Sciatic nerve (tissue), 2 donors: ENCODE results near the gene NYNRIN. TPM values are rescaled to one million over a fixed set of nuclear protein-coding genes. Genes with fewer than 3 reads are reported as not detected.
"Not testable (repeated sequence)": the region's sequence is repeated elsewhere in the genome, so short reads cannot be mapped to it uniquely, and the experiment has no call there.

Experiments used
- ATAC-seq: fragments of 200-7000 bp; cut with Tn5 transposase; one replicate; pipeline ENCODE4 v1.9.1; 2020; ENCODE audit warnings: mild to moderate bottlenecking, moderate library complexity
- DNase-seq: peaks from one replicate; pipeline ENCODE4 v3.0.0-alpha.2; 2020; ENCODE audit warnings: low spot score
- intact Hi-C: fragments of 100-400 bp; cut with DNase I; formaldehyde crosslinking; loops from one replicate; pipeline ENCODE4 v1.14.2; 2022
- total RNA-seq: library from RNA; stranded (reverse); fragmentation: NEBNext Ultra II Directional; extraction: Animal tissue kit (Norgen Biotek cat#: 25700); gene quantifications from one replicate; pipeline ENCODE4 v1.2.1, GENCODE V29; 2021
- donor health status: DM: no; HTN: no; CAD: no.
- donor health status: DM: no; HTN: no; CAD: no.

The NYNRIN gene
- total RNA-seq, 1 donor from 2014 or later = 20.0 TPM

DNA sequence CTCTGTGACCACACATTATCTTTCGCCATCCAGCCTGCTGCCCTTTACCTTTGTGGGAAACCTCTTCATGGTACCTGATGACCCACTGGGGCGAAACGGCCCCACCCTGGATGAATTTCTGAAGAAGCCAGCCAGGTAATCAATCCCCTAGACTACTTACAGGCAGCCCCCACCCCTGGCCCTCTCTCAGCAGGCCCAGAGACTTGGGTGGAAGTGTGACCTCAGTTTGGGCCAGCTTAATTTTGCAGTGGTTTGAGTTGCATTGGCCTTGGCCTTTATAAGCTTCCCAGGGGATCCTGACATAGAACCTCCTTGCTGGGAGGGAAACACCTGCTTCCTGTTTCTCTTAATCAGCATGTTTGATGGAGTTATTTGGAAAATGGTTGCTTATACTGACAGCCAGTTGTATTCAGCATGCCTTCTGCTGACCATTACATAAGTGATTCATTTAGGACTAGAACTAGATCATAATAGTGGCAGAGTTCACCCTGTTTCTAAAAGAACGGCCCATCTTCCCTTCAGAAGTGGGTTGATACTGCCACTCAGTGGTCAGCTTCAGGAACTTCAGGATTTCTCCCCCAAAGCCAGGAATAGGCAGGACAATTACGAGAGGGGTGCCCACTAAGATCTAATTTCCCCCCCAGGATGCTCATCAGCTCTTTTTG lies 37.7 kb downstream of the NYNRIN start:
- ATAC-seq (peak; percentile 55), DNase-seq (peak; percentile 56)
- intact Hi-C loops = loop anchor here (5.0 to 10.0 kb wide), 2 partner anchors 192 to 1851 kb away; partner anchors contain the start of gene TINF2

DNA sequence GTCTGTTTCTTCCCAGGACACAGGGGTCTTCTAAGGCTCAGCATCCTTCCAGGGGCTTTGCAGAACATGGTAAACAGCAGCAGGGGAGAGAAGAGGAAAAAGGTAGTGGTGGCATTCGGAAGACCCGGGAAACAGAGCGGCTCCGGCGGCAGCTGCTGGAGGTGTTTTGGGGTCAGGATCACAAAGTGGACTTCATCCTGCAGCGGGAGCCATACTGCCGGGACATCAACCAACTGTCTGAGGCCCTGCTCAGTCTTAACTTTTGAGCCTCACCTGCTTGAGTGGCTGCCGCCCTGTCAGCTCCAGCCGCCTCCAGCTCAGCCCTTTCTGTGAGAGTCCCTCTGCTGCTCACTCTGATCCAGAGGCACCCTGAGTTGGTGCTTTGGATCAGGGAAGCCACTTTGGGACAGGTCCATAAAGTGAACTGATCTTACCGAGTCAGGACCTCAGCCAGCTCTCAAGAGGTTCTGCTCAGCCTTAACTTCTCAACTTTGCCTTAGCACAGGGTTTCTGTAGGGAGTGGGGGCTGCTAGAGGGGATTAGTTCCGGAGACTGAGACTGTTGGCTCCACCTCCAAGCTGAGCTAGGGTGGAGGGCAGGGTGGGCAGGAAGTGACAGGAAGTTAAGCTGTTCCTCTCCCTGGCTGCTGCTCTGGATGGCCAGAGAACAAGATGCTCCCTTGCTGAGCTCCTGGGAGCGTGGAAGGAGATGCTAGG lies 38.4 kb downstream of the NYNRIN start:
- DNase-seq (no peak), ATAC-seq (no peak)
- intact Hi-C loops = loop anchor here (5.0 to 10.0 kb wide), 2 partner anchors 192 to 1850 kb away; partner anchors contain the start of gene TINF2

DNA sequence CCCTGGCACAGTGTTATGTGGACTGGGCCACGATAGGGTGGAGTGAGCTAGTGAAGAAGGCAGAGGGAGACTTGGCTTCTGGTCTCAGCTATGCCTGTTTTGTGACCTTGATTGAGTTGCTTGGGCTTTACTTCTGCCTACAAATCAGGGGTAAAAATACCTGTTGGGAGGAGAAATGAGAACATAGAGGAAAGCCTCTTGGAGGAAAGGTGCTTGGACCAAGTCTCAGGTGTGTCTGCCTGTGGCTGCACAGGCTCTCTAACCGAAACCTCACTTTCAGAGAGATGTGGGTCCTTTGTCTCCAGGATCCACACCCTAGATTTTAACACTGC lies 38.9 kb downstream of the NYNRIN start:
- intact Hi-C loops = loop anchor here (5.0 to 10.0 kb wide), 2 partner anchors 193 to 1850 kb away; partner anchors contain the start of gene TINF2
- DNase-seq (no peak), ATAC-seq (no peak)

DNA sequence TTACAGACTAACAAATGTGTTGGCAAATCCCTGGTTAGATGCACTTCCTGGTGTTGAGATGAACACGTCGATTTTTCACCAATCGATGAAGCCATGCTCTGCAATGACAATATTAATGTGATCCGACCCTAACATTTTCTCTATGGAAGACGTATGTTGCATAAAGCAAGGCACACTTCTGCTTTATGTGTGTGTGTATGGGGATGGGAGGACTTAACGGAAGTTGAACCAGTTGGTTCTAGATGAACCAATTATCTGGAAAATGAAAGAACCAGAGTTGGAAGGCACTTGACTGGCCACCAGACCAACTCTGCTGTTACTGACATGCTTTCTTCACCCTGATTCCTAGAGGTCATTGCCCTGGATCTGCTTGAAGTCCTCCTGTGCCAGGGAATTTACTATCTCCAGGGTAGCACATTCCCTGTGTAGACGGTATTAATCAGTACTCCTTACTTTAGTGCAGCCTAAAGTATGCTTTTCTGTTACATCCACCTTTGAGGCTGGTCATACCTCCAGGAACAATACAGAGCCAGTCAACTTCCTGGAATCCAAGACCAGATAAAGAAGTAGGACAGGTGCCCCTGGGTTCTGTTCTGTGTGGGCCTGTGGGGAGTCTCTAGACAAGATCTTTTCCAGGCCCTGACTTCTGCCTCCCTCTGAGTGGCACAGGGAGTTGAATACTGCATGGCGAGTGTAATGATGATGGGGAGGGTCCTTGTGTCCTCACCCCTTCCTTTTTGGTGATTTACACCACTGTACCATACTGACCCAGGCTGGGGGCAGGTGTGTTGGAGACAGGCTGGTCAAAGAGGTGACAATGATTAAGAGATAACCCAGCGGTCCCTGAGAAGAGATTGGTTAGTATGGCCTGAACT lies 39.7 kb downstream of the NYNRIN start:
- DNase-seq (no peak), ATAC-seq (no peak)
- intact Hi-C loops = loop anchor here (5.0 to 10.0 kb wide), 2 partner anchors 194 to 1849 kb away; partner anchors contain the start of gene TINF2

DNA sequence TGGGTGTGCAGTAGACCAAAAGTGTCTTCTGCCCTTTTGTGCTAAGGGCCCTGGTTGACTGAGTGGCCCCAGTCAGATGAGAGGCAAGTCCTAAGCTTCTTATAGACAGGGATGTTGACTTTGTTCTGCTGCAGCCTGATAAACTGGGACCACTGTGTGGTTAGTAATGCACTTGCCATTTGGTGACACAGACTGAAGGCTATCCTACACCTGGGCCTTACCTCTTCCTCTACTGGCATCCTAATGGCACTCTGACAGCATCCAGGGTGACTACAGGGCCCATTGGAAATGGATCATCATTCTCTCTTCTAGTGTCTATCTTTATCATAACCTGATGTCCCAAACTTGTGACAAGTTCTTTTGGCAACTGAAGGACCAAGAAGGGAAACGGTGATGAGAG lies 40.5 kb downstream of the NYNRIN start:
- no peak for ATAC-seq
- no peak for DNase-seq
- intact Hi-C loops = loop anchor here (5.0 to 10.0 kb wide), 2 partner anchors 194 to 1848 kb away; partner anchors contain the start of gene TINF2

DNA sequence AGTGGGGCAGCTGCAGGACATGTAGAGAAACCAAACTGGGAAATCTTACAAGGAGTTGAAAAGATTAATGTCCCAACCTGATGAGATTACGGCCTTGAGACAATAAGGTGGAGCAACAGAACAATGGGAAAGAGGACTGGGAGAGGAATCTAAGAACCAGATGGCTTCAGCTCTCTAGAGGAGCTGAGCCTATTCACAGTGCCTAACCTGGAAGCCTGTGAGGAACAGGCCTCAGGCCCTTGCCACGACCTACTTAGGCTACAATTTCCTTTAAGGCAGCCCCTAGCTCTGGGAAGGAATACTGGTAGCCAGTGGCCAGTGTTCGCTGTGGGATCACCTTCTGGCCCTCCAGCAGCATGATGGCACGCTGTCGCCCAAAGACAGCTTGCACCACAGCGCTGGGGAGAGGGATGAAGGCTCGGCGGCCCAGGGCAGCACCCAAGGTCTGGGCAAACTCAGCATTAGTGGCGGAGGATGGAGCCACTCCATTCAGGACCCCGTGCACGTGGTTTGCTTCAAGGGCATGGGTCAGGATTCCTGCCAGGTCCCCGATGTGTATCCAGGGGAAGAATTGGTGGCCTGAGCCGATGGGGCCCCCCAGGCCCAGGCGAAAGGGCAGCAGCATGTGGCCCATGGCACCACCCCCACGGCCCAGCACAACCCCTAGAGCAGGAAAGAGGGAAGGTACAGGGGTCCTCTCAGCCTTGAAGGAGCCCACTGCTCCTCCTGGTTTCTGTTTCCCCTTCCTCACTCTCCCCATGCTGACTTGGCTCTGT lies 41.2 kb downstream of the NYNRIN start:
- DNase-seq = no peak
- ATAC-seq = no peak
- intact Hi-C loops = loop anchor here (5.0 to 10.0 kb wide), 2 partner anchors 195 to 1847 kb away; partner anchors contain the start of gene TINF2

DNA sequence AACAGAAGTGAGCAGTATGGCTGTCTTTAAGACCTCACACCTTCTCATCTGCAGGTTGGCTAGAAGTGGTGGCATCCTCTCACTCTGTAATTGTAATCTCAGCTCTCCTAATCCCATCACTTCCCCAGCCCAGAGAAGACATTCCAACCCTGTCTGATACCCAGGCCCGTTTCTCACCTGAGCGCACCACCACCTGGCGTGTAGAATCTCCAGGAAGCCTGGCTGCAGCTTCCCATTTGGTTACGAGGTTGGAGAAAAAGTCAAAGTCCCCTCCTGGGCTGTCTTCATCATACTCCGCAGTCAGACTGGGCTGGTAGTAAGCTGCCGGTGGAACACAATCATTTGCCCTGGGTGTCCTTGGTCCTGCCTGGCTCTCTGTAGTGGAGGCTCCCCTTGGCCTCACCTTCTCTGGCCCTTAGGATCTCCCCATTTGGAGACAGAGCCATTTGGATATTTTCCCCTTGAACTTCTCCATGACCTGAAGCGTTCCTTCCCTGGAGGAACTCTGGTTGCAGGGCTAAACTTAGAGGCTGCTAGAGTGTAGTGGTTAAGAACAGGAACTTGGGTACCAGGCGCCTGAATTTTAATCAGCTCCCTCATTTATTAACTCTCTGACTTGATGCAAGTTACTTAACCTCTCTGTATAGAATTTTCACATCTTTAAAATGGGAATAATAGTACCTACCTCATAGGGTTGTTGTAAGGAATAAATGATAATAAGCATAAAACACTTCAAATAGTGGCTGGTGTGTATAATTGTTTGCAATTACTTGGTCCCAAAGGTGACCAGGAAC lies 42.0 kb downstream of the NYNRIN start:
- intact Hi-C loops = no loop called here
- DNase-seq = no peak
- ATAC-seq = no peak

DNA sequence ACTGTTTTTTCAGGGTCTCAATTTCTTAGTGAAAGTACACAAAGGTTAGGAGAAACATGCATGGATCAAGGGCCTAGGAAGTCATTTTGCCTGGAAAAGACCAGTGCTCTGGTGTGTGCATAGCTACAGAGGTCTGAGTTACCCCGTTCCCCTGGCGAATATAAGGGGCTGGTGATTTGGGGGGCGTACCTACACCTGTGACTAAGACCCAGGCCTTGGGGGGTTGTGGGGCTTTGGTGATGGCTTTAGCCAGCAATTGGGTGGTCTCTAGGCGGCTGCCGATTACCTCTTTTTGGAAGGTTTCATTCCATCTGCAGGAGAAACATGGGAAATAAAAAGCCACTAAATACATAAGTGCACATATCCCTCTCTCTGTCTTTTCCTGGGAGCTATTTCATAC lies 42.7 kb downstream of the NYNRIN start:
- intact Hi-C loops = no loop called here
- no peak for ATAC-seq
- DNase-seq = no peak

DNA sequence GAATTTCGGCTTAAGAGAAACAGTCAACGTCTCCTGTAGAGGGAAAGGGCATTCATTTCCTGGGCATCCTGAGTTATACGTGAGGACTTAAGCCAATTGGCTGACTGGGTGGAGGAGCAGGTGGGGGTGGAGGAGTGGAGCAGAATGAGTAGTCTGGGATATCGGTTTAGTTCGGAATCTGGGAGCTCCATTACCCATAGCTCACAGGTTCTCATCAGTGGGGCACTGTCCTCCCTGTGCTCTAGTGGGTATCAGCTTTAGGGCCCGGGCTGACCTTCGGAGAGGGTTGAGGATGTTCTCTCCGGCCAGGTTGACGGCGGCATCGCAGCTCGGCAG lies 43.1 kb downstream of the NYNRIN start:
- intact Hi-C loops = no loop called here
- ATAC-seq = no peak
- DNase-seq = no peak

DNA sequence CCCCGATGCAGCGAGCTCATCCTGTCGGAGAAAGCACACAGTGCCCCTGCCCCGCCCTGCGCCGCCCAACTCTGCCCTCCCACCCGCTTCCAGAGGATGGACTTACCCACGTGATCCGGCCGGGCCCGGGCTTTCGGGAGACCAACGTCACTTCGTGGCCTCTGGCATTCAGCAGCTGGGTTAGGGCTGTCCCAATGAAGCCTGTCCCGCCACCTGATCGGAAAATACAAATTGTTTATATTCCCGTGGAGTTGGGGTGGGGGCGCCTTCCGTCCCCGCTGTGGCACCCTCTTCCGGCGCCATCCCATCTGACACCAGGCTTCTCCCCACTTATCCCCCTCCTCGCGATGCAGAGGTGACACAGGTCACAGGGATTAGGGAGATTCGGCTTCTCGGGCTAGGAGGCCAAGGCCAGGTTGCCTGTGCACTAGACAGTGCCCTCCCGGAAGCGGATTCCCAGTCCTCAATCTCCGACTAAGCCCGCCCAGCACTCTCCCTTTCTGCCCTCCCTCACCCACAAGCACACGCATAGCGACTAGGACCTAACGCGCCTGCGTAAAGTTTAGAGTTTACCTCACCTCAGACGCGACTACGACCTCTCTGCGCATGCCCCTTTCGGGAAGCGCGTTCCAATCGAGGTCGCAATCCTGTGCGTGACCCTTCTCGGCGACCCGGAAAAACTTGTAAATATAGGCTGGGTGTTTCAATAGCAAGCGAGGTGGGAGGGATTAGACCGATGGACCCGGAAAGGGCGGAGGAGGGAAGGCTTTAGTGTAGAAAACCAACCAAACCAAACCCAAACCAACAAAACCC lies 43.6 kb downstream of the NYNRIN start, which contains the start of gene SDR39U1:
Gene SDR39U1 (minus strand): TSS at position 537 of the 813 bp plus-strand sequence. CDS start 7 bp downstream, at position 530.
- ATAC-seq (peak; percentile 96), DNase-seq (peak; percentile 98)
- intact Hi-C loops = no loop called here

DNA sequence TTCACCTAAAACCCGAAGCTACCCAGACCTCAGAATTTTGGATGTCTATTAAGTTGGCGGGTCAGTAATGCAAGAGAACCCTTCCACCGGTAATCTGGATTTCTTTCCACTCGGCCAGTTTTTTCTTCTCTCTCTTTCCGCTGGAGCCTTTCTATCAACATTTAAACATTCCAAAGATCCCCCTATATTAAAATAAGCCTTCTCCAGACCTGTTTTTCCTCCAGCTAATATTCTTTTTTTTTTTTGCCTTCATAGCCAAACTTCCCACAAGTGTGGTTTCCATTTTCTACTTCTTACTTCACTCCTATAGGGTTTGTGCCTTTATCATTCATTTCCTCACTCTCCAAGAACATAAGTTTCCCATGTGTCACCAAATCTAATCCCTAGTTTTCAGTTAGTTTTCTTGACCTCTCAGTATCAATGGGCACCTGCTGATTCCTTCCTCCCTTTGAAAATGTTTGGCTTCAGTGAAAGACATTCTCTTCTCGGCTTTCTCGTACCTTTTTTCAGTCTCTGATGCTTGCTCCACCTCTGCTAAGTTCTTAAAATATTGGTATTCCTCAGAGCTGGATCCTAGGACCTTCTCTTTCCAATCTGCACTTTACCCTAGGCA lies 44.4 kb downstream of the NYNRIN start:
- no peak for ATAC-seq
- DNase-seq = no peak
- intact Hi-C loops = no loop called here

DNA sequence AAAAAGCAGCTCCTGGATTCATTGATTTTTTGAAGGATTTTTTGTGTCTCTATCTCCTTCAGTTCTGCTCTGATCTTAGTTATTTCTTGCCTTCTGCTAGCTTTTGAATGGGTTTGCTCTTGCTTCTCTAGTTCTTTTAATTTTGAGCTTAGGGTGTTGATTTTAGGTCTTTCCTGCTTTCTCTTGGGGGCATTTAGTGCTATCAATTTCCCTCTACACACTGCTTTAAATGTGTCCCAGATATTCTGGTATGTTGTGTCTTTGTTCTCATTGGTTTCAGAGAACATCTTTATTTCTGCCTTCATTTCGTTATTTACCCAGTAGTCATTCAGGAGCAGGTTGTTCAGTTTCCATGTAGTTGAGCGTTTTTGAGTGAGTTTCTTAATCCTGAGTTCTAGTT lies 52.0 kb downstream of the NYNRIN start:
- ATAC-seq, intact Hi-C loops, DNase-seq: not testable (repeated sequence)

DNA sequence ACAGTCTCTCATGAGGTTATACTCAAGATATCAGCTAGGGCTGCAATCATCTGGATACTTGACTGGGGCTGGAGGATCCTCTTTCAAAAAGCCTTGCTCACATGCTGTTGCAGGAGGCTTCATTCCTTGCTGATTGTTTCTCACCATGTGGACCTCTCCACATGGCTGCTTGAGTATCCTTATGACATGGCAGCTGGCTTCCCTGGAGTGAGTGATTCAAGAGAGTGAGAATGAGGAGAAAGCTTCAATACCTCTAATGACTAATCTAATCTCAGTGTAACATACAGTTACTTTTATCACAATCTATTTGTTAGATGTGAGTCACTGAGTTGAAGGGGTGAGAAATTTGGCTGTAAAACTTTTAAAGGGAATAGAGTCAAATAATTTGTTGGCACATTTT lies 58.2 kb downstream of the NYNRIN start:
- intact Hi-C loops = no loop called here

DNA sequence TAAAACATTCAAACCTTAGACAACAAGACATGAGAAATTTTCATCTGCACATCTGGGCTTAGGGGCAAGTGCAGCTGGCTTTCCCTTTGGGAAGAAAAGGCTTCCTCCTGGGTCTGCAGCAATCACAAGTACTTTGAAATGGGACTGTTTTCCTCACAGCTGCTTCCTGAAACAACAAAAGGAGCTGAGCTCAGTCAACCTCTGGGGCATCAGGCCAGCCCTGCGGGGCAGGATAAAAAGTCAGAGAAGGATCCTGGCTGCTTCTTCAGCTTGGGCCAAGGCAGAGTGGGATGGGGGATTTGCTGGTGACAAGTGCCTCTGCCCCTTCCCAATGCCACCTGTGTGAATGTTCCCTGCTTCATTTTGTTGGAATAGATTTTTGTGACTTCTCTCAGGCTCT lies 59.9 kb downstream of the NYNRIN start:
- intact Hi-C loops = no loop called here
- DNase-seq (no peak), ATAC-seq (no peak)

More for the DNA sequence above, 58.2 kb downstream of the NYNRIN start:
- DNase-seq (no peak), ATAC-seq (no peak)

DNA sequence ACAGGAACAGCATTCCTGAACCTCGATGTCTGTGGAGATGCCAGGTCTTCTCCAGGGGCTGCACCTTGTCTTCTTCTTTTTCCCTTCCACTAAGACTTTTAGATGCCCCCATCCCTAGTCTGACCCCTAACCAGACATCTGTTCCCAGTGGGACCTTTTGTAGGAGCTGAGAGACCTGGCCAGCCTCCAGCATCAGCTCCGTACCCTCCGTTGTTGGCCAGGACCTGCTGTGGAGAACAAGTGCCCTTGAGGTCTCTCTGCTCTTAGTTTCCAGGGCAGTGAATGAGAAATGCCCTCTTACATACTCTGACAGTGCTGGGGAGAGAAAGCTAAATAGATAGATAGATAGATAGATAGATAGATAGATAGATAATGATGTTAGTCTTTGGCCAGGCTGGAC lies 60.5 kb downstream of the NYNRIN start:
- no peak for ATAC-seq
- intact Hi-C loops = no loop called here
- DNase-seq = no peak

DNA sequence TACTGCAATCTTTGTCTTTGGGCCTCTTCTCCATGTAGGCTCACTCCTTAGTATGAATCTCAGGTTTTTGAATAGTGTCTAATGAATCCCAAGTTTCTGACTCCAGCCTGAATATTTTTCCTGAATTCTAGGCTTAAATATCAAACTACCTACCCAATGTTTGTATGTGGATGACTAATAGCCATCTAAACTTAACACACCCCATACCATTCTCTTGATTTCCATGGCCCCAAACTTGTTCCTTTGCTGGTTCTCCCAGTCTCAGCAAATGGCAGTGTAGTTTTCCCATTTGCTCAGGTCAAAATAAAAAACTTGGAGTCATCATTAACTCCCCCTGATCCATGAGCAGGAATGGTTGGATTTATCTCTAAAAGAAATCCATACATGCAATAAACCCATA lies 62.5 kb downstream of the NYNRIN start:
- ATAC-seq = no peak

More for the DNA sequence above, 62.5 kb downstream of the NYNRIN start:
- DNase-seq = no peak
- intact Hi-C loops = no loop called here
